GM19035 (cell line): ENCODE measurements around the gene CATSPERE.
"Not testable (repeated sequence)": the region's sequence is repeated elsewhere in the genome, so short reads cannot be mapped to it uniquely, and the experiment has no call there.

ENCODE experiments used
- ATAC-seq: cut with Tn5 transposase; IDR thresholded peaks from one replicate; pipeline ENCODE4 v1.9.1; 2021; ENCODE audit not compliant: unreplicated experiment

Gene CATSPERE

DNA sequence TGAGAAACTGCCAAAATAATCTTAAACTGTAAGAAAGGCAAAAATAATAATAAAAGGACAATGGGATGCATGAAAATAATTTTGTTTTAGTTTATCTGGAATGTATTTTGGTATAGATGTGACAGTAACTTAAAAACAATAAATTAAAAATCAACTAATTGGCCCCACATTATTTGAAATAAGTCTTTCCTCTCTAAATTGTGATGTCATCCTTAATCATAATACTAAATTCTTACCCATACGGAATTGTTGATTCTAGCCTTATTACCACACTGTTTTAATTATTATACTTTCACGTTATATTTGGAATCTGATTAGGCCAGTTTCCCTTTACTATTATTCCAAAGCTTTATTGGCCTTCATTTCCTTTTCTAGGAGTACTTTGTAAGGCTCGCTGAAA, 199.5 kb downstream of the CATSPERE start:
- no peak for ATAC-seq

DNA sequence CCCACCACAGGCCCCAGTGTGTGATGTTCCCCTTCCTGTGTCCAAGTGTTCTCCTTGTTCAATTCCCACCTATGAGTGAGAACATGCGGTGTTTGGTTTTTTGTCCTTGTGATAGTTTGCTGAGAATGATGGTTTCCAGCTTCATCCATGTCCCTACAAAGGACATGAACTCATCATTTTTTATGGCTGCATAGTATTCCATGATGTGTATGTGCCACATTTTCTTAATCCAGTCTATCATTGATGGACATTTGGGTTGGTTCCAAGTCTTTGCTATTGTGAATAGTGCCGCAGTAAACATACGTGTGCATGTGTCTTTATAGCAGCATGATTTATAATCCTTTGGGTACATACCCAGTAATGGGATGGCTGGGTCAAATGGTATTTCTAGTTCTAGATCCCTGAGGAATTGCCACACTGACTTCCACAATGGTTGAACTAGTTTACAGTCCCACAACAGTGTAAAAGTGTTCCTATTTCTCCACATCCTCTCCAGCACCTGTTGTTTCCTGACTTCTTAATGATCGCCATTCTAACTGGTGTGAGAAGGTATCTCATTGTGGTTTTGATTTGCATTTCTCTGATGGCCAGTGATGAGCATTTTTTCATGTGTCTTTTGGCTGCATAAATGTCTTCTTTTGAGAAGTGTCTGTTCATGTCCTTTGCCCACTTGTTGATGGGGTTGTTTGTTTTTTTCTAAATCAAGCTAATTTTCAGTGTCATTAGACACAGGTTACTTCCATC, 200.7 kb downstream of the CATSPERE start:
- not testable (repeated sequence) for ATAC-seq

DNA sequence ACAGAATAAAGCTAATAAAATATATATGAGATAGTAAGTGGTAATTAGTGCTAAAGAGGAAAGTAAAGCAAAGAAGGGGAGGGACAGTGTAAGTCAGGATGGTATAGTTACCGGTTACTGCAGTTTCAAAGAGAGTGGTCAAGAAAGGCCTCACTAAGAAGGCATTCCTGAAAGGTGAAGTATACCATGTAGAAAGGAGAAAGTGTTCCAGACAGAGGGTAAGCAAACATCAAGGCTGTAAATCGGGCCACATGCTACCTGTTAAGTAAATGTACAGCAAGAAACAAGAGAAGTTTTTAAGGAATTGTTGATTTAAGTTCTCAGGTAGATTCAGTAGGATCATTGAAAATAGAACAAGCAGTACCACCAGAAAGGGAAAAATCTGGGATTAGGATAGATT, 201.5 kb downstream of the CATSPERE start:
- no peak for ATAC-seq

DNA sequence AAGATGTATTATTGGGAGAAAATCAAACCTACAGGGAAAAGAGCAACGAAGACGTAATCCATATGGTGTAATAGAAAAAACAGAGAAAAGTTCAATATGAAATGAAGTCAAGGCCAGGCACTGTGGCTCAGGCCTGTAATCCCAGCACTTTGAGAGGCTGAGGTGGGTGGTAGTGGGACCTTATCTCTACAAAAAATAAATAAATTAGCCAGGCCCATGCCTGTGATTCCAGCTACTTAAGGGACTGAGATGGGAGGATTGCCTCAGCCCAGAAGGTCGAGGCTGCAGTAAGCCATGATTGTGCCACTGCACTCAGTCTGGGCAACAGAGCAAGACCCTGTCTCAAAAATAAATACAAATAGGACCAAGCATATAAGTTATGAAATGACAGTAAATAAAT, 203.3 kb downstream of the CATSPERE start:
- no peak for ATAC-seq

DNA sequence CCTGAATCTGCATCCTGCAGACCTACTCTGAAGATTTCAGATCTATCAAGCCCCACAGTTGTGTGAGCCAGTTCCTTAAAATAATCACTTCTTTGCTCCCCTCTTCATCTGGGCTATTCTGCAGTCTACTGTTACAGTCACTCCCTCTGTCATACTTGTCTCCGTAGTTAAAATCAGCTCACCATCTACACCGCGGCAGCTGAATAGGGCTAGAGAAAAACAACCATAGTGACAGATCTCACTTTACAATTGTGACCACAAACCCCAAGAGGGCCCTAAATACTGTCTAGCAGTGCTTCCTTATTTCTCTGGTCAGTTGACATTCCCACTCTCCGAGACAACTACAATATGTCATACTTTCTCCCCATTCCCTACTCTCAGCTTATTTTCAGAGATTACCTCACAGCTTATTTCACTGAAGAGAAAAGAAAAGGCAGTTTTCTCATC, 204.7 kb downstream of the CATSPERE start:
- ATAC-seq: peak; percentile 84

DNA sequence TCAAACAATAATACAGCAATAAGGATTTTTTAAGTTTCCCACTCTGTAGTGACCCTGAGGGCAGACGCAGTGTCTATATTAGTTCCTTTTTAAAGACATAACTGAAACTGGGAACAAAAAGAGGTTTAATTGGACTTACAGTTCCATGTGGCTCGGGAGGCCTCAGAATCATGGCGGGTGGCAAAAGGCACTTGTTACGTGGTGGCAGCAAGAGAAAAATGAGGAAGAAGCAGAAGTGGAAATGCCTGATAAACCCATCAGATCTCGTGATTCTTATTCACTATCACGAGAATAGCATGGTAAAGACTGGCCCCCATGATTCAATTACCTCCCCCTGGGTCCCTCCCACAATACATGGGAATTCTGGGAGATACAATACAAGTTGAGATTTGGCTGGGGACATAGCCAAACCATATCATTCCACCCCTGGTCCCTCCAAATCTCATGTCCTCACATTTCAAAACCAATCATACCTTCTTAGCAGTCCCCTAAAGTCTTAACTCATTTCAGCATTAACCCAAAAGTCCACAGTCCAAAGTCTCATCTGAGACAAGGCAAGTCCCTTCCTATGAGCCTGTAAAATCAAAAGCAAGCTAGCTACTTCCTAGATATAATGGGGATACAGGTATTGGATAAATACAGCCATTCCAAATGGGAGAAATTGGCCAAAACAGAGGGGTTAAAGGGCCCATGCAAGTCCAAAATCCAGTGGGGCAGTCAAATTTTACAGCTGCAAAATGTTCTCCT, 205.8 kb downstream of the CATSPERE start:
- ATAC-seq: not testable (repeated sequence)

DNA sequence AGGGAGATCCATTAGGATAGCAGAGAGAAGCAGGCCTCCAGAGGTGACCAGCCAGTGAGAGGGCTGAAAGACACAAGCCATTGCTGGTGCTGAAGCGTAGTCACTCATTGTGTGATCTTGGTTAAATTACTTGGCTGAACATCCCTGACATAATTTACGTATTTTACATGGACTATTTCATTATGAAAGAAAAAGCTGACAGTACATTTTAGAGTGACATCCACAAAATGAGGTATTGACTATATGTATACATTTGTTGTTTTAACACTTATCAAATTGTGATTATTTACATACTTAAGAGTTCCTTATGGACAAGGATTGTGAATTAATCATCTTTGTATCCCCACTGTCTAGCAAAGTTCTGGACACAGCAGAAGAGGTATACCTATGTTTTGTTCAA, 206.7 kb downstream of the CATSPERE start:
- no peak for ATAC-seq

DNA sequence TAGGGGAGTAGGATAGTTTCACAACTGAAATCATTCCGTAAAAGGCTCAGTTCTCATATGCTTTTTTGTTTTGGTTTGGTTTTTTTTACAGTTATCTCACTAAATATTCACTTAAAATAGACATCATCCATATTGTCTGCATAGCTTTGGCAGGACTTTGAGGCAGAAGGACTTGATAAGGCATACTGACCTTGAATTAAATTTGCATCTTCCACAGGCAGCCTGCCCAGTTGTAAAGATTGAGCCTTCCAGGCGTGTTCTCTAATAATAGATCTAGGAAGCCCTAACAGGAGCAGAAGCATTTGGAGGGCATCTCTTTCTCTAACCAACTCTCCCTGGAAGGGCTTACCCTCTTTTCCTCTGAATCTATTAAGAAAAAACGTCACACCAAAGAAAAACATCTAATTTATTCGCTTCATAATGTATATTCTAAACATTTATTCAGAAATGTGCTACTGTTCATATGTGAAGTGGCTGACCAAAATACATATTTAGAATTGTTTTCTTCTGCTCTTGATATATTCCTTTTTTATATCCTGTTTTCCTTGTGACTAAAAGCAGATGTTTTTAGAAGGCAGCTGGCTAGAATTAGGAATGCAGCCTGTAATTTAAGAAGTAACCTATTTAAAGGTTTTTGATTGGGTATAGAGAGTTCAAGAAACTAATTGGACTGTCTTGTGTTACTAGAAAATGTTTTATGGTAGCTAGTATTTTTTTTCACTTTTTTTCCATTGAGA, 212.0 kb downstream of the CATSPERE start:
- ATAC-seq: no peak

DNA sequence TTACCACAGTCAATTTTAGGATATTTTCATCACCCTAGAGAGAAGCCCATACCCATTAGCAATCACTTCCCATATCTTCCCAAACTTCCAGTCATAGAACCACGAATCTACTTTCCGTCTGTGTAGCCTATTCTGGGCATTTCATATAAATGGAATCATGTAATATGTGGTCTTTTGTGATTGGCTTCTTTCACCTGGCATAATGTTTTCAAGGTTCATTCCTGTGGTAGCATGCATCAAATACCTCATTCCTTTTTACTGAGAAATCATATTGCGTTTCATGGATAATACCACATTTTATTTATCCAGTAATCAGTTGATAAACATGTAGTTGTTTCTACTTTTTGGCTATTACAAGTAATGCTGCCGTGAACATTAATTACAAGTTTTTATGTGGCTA, 213.4 kb downstream of the CATSPERE start:
- no peak for ATAC-seq

DNA sequence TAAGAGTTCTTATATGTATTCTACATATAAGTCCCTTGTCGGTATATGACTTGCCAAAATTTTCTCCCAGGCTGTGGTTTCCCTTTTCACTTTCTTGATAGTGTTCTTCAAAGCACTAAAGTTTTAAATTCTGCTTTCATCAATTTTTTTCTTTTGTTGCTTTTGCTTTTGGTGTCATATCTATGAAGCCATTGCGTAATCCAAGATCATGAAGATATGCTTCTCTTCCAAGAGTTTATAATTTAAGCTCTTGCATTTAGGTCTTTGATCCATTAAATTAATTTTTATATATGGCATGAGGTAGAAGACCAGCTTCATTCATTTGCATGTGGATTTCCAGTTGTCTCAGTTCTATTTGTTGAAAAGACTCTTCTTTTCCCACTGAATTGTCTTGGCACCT, 214.1 kb downstream of the CATSPERE start:
- ATAC-seq: no peak

DNA sequence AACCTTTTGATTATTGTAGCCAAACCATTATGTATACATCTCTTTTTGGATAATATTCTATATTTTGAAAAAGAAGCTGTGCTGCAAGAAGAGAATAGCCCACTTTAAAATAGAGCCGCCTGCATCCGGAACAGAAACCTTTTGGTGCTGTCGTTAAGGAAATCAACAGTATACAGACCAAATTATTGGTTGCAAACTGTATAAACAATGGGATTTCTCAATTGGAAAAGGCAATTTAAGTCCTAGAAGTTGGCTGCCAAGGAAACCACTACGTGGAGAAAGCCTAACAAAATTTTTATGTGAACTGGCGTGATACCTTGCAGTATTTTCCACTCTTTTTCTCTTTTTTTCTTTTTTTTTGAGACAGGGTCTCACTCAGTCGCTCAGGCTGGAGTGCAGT, 217.6 kb downstream of the CATSPERE start:
- ATAC-seq: no peak

DNA sequence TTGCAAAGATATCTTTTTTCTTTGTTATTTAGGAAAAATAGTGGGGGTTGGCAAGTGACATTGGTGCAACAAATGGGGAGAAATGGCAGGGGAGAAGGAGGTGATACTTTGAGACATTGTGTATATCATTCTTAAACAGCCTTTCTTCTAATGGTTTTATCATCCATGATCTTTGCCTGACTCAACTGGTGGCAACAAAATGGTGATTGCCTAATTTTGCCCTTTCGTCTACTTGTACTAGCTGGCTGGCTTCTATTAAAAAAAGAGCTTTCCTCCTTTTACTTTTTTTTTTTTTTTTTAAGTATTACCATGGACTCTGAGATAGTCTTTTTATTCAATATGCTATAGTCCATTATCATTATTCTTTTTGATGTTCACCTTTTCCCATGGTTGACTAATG, 219.6 kb downstream of the CATSPERE start:
- no peak for ATAC-seq

DNA sequence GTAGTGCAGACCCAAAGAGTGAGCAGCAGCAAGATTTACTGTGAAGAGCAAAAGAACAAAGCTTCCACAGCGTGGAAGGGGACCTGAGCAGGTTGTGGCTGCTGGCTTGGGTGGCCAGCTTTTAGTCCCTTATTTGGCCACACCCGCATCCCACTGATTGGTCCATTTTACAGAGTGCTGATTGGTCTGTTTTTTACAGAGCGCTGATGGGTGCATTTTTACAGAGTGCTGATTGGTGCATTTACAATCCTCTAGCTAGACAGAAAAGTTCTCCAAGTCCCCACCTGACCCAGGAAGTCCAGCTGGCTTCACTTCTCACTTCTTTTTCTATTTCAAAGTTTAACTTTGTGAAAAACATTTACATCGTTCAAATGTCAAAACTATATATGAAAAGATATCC, 221.0 kb downstream of the CATSPERE start:
- ATAC-seq: not testable (repeated sequence)
